Ascending aorta (tissue), 2 donors: ENCODE measurements around the gene PAF1. TPM values are rescaled to one million over a fixed set of nuclear protein-coding genes. Genes with fewer than 3 reads are reported as not detected.
A peak's percentile ranks its signal among the peaks of the same experiment; 100 is the strongest.

Experiments
- DNase-seq, 2 donors: peaks; one replicate each; pipeline ENCODE4 v3.0.0-alpha.2; 2019; ENCODE audit warnings: low spot score in 2 of 2
- H3K27ac ChIP-seq, 2 donors: fragments of 200-600 bp; sonication (generic); one replicate each; pipeline ENCODE4 v1.5.1; 2016 to 2017; ENCODE audit warnings: mild to moderate bottlenecking in 1 of 2
- H3K27me3 ChIP-seq: fragments of 200-600 bp; sonication (generic); one replicate; pipeline ENCODE4 v1.5.1; 2017
- H3K36me3 ChIP-seq, 2 donors: fragments of 200-600 bp; sonication (generic); one replicate each; pipeline ENCODE4 v1.5.1; 2016
- H3K4me1 ChIP-seq, 2 donors: fragments of 200-600 bp; sonication (generic); one replicate each; pipeline ENCODE4 v1.5.1; 2016 to 2017; ENCODE audit warnings: mild to moderate bottlenecking in 1 of 2
- H3K4me3 ChIP-seq, 2 donors: fragments of 200-600 bp; sonication (generic); one replicate each; pipeline ENCODE4 v1.5.1; 2016 to 2017; ENCODE audit warnings: mild to moderate bottlenecking in 1 of 2
- H3K9me3 ChIP-seq, 2 donors: fragments of 200-600 bp; sonication (generic); one replicate each; pipeline ENCODE4 v1.5.1; 2016
- CTCF ChIP-seq, 3 experiments: fragments of 200-600 bp in 2 of 3; fragments of 450-650 bp in 1 of 3; sonication (generic) in 2 of 3; IDR thresholded peaks; one replicate each; pipeline ENCODE4 v1.5.1; 2016 to 2019; ENCODE audit warnings: antibody characterized with exemption in 3 of 3, mild to moderate bottlenecking in 1 of 3, moderate library complexity in 1 of 3
- intact Hi-C: fragments of 100-400 bp; cut with DNase I; formaldehyde crosslinking; loops from one replicate; pipeline ENCODE4 v1.15.1; 2023
- total RNA-seq: library from RNA; depleted of rRNA; stranded (reverse); fragments of >200 nt; gene quantifications from one replicate; pipeline ENCODE4 v1.1.0, GENCODE V29; 2016

Gene PAF1
- total RNA-seq, result 12.7 TPM

- no peaks in the 10 kb centered on the region for H3K27me3 ChIP-seq
- no peaks in the 10 kb centered on the region for H3K9me3 ChIP-seq
- H3K4me3 ChIP-seq, result peak within 1 kb of the TSS; percentile 78 to 93
- peak within 1 kb of the TSS; percentile 98 to 100 for H3K27ac ChIP-seq
- DNase-seq, result peak; percentile 94 to 99
- peak in 1 of 3 experiments; percentile 8 for TF ChIP-seq CTCF (IDR thresholded peaks at IDR 0.05)
- peaks cover 54 to 57% of the 10 kb centered on the region in 2 donors for H3K36me3 ChIP-seq
- H3K4me1 ChIP-seq, result peaks cover 8 to 21% of the 10 kb centered on the region in 2 donors
- intact Hi-C loops, result loop anchor here (1.0 to 2.0 kb wide), 6 partner anchors 19 to 142 kb away; partner anchors contain the start of genes EID2B, PLEKHG2, SAMD4B and TIMM50
Observed at GRCh38 chr19:39390751-39391437, at the start of gene PAF1, which contains the start of gene MED29. TSS of gene PAF1 (minus strand) at chr19:39391106. CDS start at chr19:39390864, 242 bp downstream. TSS of gene MED29 (plus strand) at chr19:39391378. CDS start at chr19:39391423, 45 bp downstream.

- Histone ChIP-seq H3K4me3 (no peak overlapping the region), H3K27ac (no peak overlapping the region), H3K27me3 (no peaks in the 10 kb centered on the region), H3K4me1 (peaks cover 10 to 23% of the 10 kb centered on the region in 2 donors), H3K9me3 (no peaks in the 10 kb centered on the region), H3K36me3 (peaks cover 12 to 16% of the 10 kb centered on the region in 2 donors)
- TF ChIP-seq CTCF (IDR thresholded peaks at IDR 0.05), result no peak
- DNase-seq, result no peak
- intact Hi-C loops, result no loop called here
Observed at GRCh38 chr19:39438270-39438934, 47.5 kb upstream of the PAF1 start.

GRCh38 chr19:39436350-39436716 lies 45.4 kb upstream of the PAF1 start:
- Histone ChIP-seq H3K27me3 (no peaks in the 10 kb centered on the region), H3K9me3 (no peaks in the 10 kb centered on the region), H3K4me3 (peak overlapping the region; percentile 72 to 82), H3K36me3 (peaks cover 25 to 35% of the 10 kb centered on the region in 2 donors), H3K27ac (peak overlapping the region; percentile 72 to 85), H3K4me1 (peaks cover 10 to 23% of the 10 kb centered on the region in 2 donors)
- no peak for TF ChIP-seq CTCF (IDR thresholded peaks at IDR 0.05)
- no peak for DNase-seq
- intact Hi-C loops, result loop anchor here (1.0 to 2.0 kb wide), 5 partner anchors 9 to 94 kb away; partner anchors contain the start of genes MED29, PAF1, PLEKHG2 and SAMD4B

GRCh38 chr19:39435499-39436349 lies 44.8 kb upstream of the PAF1 start, which contains the start of gene RPS16:
TSS of gene RPS16 (minus strand) at chr19:39435949. CDS start at chr19:39435895, 54 bp downstream.
- Histone ChIP-seq H3K4me3 (peak within 1 kb of the TSS; percentile 72 to 82), H3K27me3 (no peaks in the 10 kb centered on the region), H3K27ac (peak within 1 kb of the TSS; percentile 72 to 85), H3K9me3 (no peaks in the 10 kb centered on the region), H3K4me1 (peaks cover 10 to 23% of the 10 kb centered on the region in 2 donors), H3K36me3 (peaks cover 25 to 40% of the 10 kb centered on the region in 2 donors)
- no peak for TF ChIP-seq CTCF (IDR thresholded peaks at IDR 0.05)
- intact Hi-C loops, result loop anchor here (1.0 to 2.0 kb wide), 5 partner anchors 10 to 93 kb away; partner anchors contain the start of genes MED29, PAF1, PLEKHG2 and SAMD4B
- DNase-seq, result peak; percentile 92 to 99
